HEK293 (cell line): ENCODE measurements around the gene PRRG3.

Experiments
- CTCF ChIA-PET: fragments of 350-600 bp; formaldehyde crosslinking; extraction: SDS; loops from one replicate; lab custom pipeline; 2021; ENCODE audit warnings: antibody characterized with exemption; lab: Yijun Ruan, JAX
- POLR2A ChIA-PET: fragments of 300-600 bp; formaldehyde crosslinking; extraction: SDS; loops from one replicate; lab custom pipeline; 2020; ENCODE audit warnings: antibody characterized with exemption, inconsistent platforms; lab: Yijun Ruan, JAX
- H3K27ac ChIP-seq: fragments of 200-500 bp; sonication (Bioruptor generic); 2 replicates; pipeline ENCODE4 v1.5.1; 2014; ENCODE audit warnings: low read depth, low read length, control low read depth, inconsistent platforms; ENCODE audit errors: extremely low read depth
- H3K36me3 ChIP-seq, 2 experiments: fragments of 200-500 bp in 1 of 2; sonication (Bioruptor generic) in 1 of 2; 1 replicate in 1 of 2; 2 replicates in 1 of 2; pipeline ENCODE4 v1.5.1; 2014 to 2017; ENCODE audit warnings: inconsistent platforms in 2 of 2, low read length in 2 of 2; ENCODE audit not compliant: control insufficient read depth in 2 of 2, insufficient read depth in 1 of 2
- H3K4me1 ChIP-seq: fragments of 200-500 bp; sonication (Bioruptor generic); 2 replicates; pipeline ENCODE4 v1.5.1; 2014; ENCODE audit warnings: mild to moderate bottlenecking, low read length, inconsistent platforms; ENCODE audit not compliant: control insufficient read depth, insufficient read depth
- H3K4me3 ChIP-seq: 2 replicates; pipeline ENCODE4 v1.5.1; 2011; ENCODE audit warnings: low read depth, mild to moderate bottlenecking, control low read depth, low read length, moderate library complexity
- H3K9me3 ChIP-seq: fragments of 200-500 bp; sonication (Bioruptor generic); 2 replicates; pipeline ENCODE4 v1.5.1; 2014; ENCODE audit warnings: low read depth, low read length, inconsistent platforms; ENCODE audit not compliant: control insufficient read depth, insufficient read depth
- BCL11A ChIP-seq: fragments of 450-650 bp; formaldehyde crosslinking; IDR thresholded peaks from 2 replicates; pipeline ENCODE4 v1.5.1; 2016; ENCODE audit warnings: low read depth, missing biosample characterization, missing genetic modification characterization
- GLIS2 ChIP-seq: fragments of 450-650 bp; formaldehyde crosslinking; IDR thresholded peaks from 2 replicates; pipeline ENCODE4 v1.5.1; 2016; ENCODE audit warnings: missing biosample characterization, missing genetic modification characterization
- HOXA7 ChIP-seq: sonication (generic); formaldehyde crosslinking; IDR thresholded peaks from 2 replicates; pipeline ENCODE4 v1.8.1; 2022; ENCODE audit warnings: missing genetic modification reagents, borderline replicate concordance
- OVOL3 ChIP-seq: fragments of 450-650 bp; formaldehyde crosslinking; IDR thresholded peaks from 2 replicates; pipeline ENCODE4 v1.5.1; 2016; ENCODE audit warnings: missing biosample characterization, missing genetic modification characterization
- YY1 ChIP-seq: fragments of 450-650 bp; formaldehyde crosslinking; IDR thresholded peaks from 2 replicates; pipeline ENCODE4 v1.5.1; 2018; ENCODE audit warnings: missing biosample characterization, missing genetic modification characterization
- ZEB2 ChIP-seq: fragments of 450-650 bp; formaldehyde crosslinking; IDR thresholded peaks from 2 replicates; pipeline ENCODE4 v1.5.1; 2016; ENCODE audit warnings: missing biosample characterization, missing genetic modification characterization
- ZFP69B ChIP-seq: fragments of 450-650 bp; formaldehyde crosslinking; IDR thresholded peaks from 2 replicates; pipeline ENCODE4 v1.5.1; 2016; ENCODE audit warnings: missing biosample characterization, missing genetic modification characterization
- ZNF2 ChIP-seq: fragments of 450-650 bp; formaldehyde crosslinking; IDR thresholded peaks from 2 replicates; pipeline ENCODE4 v1.5.1; 2016; ENCODE audit warnings: missing biosample characterization, missing genetic modification characterization
- ZNF23 ChIP-seq: fragments of 450-650 bp; formaldehyde crosslinking; IDR thresholded peaks from 2 replicates; pipeline ENCODE4 v1.5.1; 2016; ENCODE audit warnings: missing biosample characterization, missing genetic modification characterization, borderline replicate concordance
- ZNF324 ChIP-seq: fragments of 450-650 bp; formaldehyde crosslinking; IDR thresholded peaks from 2 replicates; pipeline ENCODE4 v1.5.1; 2016; ENCODE audit warnings: missing biosample characterization, missing genetic modification characterization
- ZNF335 ChIP-seq: fragments of 450-650 bp; formaldehyde crosslinking; conservative IDR thresholded peaks from 2 replicates; pipeline ENCODE4 v1.5.1; 2016; ENCODE audit warnings: missing biosample characterization, missing genetic modification characterization
- ZNF391 ChIP-seq: fragments of 450-650 bp; formaldehyde crosslinking; IDR thresholded peaks from 2 replicates; pipeline ENCODE4 v1.5.1; 2016; ENCODE audit warnings: low read depth, missing biosample characterization, missing genetic modification characterization, borderline replicate concordance
- ZNF423 ChIP-seq: fragments of 450-650 bp; formaldehyde crosslinking; IDR thresholded peaks from 2 replicates; pipeline ENCODE4 v1.5.1; 2016; ENCODE audit warnings: missing biosample characterization, missing genetic modification characterization
- ZNF449 ChIP-seq: fragments of 450-650 bp; formaldehyde crosslinking; IDR thresholded peaks from 2 replicates; pipeline ENCODE4 v1.5.1; 2017; ENCODE audit warnings: missing biosample characterization, mild to moderate bottlenecking, missing genetic modification characterization, moderate library complexity
- ZNF529 ChIP-seq: fragments of 450-650 bp; formaldehyde crosslinking; IDR thresholded peaks from 2 replicates; pipeline ENCODE4 v1.5.1; 2017; ENCODE audit warnings: missing genetic modification characterization, missing biosample characterization; ENCODE audit not compliant: insufficient replicate concordance
- ZNF558 ChIP-seq: fragments of 450-650 bp; formaldehyde crosslinking; IDR thresholded peaks from 2 replicates; pipeline ENCODE4 v1.5.1; 2016; ENCODE audit warnings: missing biosample characterization, missing genetic modification characterization
- ZNF621 ChIP-seq: fragments of 450-650 bp; formaldehyde crosslinking; IDR thresholded peaks from 2 replicates; pipeline ENCODE4 v1.5.1; 2017; ENCODE audit warnings: missing biosample characterization, missing genetic modification characterization
- ZNF623 ChIP-seq: fragments of 450-650 bp; formaldehyde crosslinking; IDR thresholded peaks from 2 replicates; pipeline ENCODE4 v1.5.1; 2016; ENCODE audit warnings: missing biosample characterization, missing genetic modification characterization
- ZNF707 ChIP-seq: fragments of 450-650 bp; formaldehyde crosslinking; IDR thresholded peaks from 2 replicates; pipeline ENCODE4 v1.5.1; 2016; ENCODE audit warnings: missing biosample characterization, missing genetic modification characterization
- ZNF747 ChIP-seq: fragments of 450-650 bp; formaldehyde crosslinking; IDR thresholded peaks from 2 replicates; pipeline ENCODE4 v1.5.1; 2016; ENCODE audit warnings: missing biosample characterization, missing genetic modification characterization
- ZNF776 ChIP-seq: fragments of 450-650 bp; formaldehyde crosslinking; IDR thresholded peaks from 2 replicates; pipeline ENCODE4 v1.5.0; 2017; ENCODE audit warnings: missing biosample characterization, missing genetic modification characterization, borderline replicate concordance
- TF ChIP-seq, protein P1 (sequence below): sonication (generic); formaldehyde crosslinking; IDR thresholded peaks from 2 replicates; pipeline ENCODE4 v1.8.1; 2022; ENCODE audit warnings: mild to moderate bottlenecking, moderate library complexity, missing genetic modification reagents
- TF ChIP-seq, protein P2 (sequence below): fragments of 450-650 bp; formaldehyde crosslinking; IDR thresholded peaks from 2 replicates; pipeline ENCODE4 v1.5.0; 2017; ENCODE audit warnings: missing biosample characterization, missing genetic modification characterization, borderline replicate concordance

PRRG3 gene

GRCh38 chrX:151700581-151700980 lies 5.3 kb downstream of the PRRG3 start:
- TF ChIP-seq ZNF623 (tag by site-specific recombination) (no peak), ZEB2 (tag by site-specific recombination) (no peak)
- TF ChIP-seq, all 188 proteins: peak for 0
- ChIA-PET CTCF (no interaction called here), POLR2A (no interaction called here)
- Histone ChIP-seq H3K4me1 (no peaks in the 10 kb centered on the region), H3K4me3 (no peak overlapping the region), H3K27ac (no peak overlapping the region), H3K9me3 (no peaks in the 10 kb centered on the region), H3K36me3 (no peaks in the 10 kb centered on the region)

DNA sequence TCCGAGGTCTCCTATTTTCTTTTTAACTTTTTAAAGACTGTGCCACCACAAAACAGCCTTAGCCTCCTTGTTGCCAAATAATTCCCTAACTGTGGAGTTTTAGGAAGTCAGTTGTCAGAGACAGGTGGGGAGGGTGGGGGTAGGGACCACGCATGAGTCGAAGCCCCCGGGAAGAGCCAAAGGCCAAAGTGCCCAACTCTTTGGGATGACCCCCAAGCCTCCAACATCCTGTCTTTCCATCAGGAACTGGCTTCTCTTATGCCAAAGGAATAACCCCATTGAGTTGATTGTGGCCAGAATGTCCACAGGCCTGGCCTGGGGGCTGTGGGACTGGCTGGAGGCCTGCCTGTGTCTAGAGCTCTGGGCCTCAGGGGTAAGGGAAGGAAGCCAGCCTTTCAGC lies 5.8 kb downstream of the PRRG3 start:
- TF ChIP-seq ZFP69B (tag by site-specific recombination) (no peak), ZNF324 (no peak), ZNF529 (tag by site-specific recombination) (no peak), ZNF391 (tag by site-specific recombination) (no peak), ZNF621 (tag by site-specific recombination) (no peak), YY1 (tag by site-specific recombination) (no peak), ZNF2 (tag by site-specific recombination) (no peak), ZNF558 (tag by site-specific recombination) (no peak), ZNF23 (tag by site-specific recombination) (no peak), GLIS2 (tag by site-specific recombination) (no peak), ZNF423 (tag by site-specific recombination) (no peak), ZNF776 (tag by site-specific recombination) (no peak), OVOL3 (tag by site-specific recombination) (no peak), HOXA7 (no peak), ZNF707 (tag by site-specific recombination) (no peak), ZNF747 (no peak)
- TF ChIP-seq, protein P1, sequence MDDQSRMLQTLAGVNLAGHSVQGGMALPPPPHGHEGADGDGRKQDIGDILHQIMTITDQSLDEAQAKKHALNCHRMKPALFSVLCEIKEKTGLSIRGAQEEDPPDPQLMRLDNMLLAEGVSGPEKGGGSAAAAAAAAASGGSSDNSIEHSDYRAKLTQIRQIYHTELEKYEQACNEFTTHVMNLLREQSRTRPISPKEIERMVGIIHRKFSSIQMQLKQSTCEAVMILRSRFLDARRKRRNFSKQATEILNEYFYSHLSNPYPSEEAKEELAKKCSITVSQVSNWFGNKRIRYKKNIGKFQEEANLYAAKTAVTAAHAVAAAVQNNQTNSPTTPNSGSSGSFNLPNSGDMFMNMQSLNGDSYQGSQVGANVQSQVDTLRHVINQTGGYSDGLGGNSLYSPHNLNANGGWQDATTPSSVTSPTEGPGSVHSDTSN = no peak
- TF ChIP-seq, protein P2, sequence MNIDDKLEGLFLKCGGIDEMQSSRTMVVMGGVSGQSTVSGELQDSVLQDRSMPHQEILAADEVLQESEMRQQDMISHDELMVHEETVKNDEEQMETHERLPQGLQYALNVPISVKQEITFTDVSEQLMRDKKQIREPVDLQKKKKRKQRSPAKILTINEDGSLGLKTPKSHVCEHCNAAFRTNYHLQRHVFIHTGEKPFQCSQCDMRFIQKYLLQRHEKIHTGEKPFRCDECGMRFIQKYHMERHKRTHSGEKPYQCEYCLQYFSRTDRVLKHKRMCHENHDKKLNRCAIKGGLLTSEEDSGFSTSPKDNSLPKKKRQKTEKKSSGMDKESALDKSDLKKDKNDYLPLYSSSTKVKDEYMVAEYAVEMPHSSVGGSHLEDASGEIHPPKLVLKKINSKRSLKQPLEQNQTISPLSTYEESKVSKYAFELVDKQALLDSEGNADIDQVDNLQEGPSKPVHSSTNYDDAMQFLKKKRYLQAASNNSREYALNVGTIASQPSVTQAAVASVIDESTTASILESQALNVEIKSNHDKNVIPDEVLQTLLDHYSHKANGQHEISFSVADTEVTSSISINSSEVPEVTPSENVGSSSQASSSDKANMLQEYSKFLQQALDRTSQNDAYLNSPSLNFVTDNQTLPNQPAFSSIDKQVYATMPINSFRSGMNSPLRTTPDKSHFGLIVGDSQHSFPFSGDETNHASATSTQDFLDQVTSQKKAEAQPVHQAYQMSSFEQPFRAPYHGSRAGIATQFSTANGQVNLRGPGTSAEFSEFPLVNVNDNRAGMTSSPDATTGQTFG = no peak
- TF ChIP-seq, all 188 proteins: peak for 0
- H3K36me3 ChIP-seq = no peaks in the 10 kb centered on the region
- ChIA-PET POLR2A (no interaction called here), CTCF (no interaction called here)
- H3K4me1 ChIP-seq = no peaks in the 10 kb centered on the region
- H3K9me3 ChIP-seq = no peaks in the 10 kb centered on the region
- no peak overlapping the region for H3K4me3 ChIP-seq
- H3K27ac ChIP-seq = no peak overlapping the region

- no peaks in the 10 kb centered on the region for H3K4me1 ChIP-seq
- POLR2A ChIA-PET = no interaction called here
- H3K27ac ChIP-seq = no peak overlapping the region
- TF ChIP-seq BCL11A = no peak
- TF ChIP-seq ZNF335 (tag by site-specific recombination) = no peak
- TF ChIP-seq ZNF449 = no peak
- no peaks in the 10 kb centered on the region for H3K9me3 ChIP-seq
- CTCF ChIA-PET = no interaction called here
- H3K36me3 ChIP-seq = no peaks in the 10 kb centered on the region
- no peak overlapping the region for H3K4me3 ChIP-seq
Measured at GRCh38 chrX:151701531-151701930, 6.3 kb downstream of the PRRG3 start.
